ENCODE results near the gene ZBTB45.
"Not testable (repeated sequence)": the region's sequence is repeated elsewhere in the genome, so short reads cannot be mapped to it uniquely, and the experiment has no call there.

The ZBTB45 gene

DNA sequence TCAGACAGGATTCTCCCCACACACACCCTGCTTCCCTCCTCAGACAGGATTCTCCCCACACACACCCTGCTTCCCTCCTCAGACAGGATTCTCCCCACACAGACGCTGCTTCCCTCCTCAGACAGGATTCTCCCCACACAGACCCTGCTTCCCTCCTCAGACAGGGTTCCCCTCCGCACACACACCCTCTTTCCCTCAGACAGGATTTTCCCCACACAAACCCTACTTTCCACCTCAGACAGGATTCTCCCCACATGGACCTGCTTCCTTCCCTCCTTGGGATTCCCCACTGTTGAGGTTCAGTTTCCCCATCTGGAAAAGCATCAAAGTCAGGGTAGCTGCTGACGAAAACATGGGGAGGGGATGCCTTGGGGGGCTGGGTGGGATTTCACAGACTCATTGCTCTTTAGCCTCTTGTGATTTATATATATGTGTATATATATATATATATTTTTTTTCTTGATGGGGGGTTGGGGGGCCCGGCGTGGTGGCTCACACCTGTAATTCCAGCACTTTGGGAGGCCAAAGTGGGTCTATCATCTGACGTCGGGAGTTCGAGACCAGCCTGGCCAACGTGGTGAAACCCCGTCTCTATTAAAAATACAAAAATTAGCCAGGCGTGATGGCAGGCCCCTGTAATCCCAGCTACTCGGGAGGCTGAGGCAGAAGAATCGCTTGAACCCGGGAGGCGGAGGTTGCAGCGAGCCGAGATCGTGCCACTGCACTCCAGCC, 23.2 kb upstream of the ZBTB45 start:
- DNase-seq (ENCODE audit: extremely low read depth in 1 of 2, low read depth in 1 of 2): not testable (repeated sequence)

- DNase-seq (ENCODE audit: extremely low read depth in 1 of 2, low read depth in 1 of 2): not testable (repeated sequence)
These were observed 19.6 kb upstream of the ZBTB45 start for GRCh38 chr19:58539169-58539559.

- DNase-seq (ENCODE audit: extremely low read depth in 1 of 2, low read depth in 1 of 2): no peak
These were observed 18.9 kb upstream of the ZBTB45 start for GRCh38 chr19:58538257-58539168.

DNA sequence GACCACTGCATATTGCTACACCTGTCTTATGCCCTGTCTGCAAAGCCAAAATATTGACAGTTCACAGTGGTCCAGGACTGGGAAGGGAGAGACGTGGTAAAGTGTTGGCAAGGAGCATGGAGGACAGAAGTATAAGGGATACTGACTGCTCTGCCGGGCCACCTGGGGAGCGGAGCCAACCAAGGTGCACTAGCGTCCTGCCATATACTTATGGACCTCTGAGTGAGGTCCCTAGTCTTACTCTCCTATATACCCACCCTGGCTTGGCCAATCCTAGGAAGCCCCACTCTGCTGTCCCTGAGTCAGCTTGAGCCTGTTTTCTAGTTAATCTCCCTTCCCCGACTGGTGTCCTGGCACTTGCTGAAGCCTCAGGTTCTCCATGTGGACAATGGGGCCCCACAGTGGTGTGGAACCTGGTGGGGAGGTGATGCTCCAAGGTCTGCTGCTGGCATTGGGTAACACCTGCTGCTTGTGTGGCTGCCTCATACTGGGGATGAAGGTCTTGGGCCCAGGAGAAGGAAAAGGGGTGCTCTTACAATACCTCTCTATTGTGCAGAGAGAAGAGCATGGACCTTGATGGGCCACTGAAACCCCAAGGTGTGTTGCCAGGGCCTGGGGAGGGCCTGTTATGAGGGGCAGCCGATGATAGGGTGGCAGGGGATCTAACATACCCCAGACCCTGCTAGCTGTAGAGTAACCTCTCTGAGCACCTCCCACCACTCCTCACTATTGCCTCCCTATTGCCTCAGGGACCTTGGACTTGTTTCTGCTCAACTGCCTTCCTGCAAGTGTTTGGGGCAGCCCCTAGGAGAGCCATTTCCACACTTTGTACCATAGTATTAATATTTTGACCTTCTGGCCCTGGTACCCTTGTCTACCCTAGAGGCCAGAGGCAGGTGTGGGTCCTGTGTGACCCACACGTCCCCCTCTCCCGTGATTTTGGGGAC, 17.5 kb upstream of the ZBTB45 start:
- no peak for DNase-seq (ENCODE audit: extremely low read depth in 1 of 2, low read depth in 1 of 2)

DNA sequence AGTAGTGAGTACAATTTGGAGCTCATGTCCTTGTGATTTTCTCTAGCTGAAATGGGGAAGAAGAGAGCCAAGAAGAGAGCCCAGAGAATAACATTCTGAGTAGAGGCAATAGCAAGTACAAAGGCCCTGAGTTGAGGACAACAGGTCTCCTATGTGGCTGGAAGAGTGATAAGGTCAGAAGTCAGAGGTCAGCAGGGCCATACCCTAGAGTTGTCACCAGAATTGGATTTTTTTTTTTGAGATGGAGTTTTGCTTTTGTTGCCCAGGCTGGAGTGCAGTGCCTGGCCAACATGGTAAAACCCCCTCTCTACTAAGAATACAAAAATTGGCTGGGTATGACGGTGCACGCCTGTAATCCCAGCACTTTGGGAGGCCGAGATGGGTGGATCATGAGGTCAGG, 16.2 kb upstream of the ZBTB45 start:
- DNase-seq (ENCODE audit: extremely low read depth in 1 of 2, low read depth in 1 of 2): no peak

DNA sequence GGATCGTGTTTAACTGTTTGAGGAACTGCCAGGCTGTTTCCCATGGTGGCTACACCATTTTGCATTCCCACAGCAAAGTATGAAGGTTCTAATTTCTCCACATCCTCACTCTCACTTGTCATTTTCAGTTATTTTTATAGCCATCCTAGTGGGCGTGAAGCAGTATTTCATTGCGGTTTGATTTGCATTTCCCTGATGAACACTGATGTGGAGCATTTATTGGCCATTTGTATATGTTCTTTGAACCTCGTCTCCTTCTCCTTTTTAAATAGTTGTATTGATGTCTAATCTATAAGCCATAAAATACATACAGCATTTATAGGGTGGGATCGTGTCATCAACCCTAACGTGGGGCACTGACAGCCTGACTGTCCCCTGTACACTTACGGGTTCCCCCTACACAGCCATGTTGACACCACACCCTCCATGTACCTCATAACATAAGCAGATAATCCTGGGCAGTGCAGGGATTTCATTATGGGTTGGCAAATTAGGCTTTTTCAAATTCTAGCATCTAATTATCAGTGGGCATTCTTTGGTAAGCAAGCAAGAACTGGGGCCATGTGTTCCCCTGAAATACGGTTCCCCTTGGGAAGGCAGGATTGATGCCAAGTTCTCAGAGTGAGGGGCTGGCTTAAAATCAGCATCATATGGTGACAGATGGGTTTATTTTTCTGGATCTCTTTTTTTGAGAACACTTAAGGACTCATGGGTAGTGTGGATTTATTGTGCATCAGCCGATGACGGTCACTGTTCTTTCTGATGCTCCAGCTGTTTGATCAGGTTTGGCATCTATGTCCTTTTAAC, 11.6 kb upstream of the ZBTB45 start:
- no peak for DNase-seq (ENCODE audit: extremely low read depth in 1 of 2, low read depth in 1 of 2)

DNA sequence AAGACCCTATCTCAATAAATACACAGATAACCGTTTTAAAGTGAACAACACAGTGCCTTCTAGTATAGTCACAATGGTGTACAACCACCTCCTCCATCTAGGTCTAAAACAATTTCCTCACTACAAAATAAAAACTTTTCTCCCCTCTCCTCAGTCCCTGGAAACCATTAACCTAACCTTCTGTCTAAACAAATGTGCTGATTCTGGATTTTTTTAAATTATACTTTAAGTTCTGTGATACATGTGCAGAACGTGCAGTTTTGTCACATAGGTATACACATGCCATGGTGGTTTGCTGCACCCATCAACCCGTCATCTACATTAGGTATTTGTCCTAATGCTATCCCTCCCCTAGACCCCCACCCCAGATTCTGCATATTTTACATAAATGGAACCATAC, 9.8 kb upstream of the ZBTB45 start:
- DNase-seq (ENCODE audit: extremely low read depth in 1 of 2, low read depth in 1 of 2): no peak

GRCh38 chr19:58522709-58523108, 3.1 kb upstream of the ZBTB45 start:
- DNase-seq (ENCODE audit: extremely low read depth in 1 of 2, low read depth in 1 of 2): no peak

DNA sequence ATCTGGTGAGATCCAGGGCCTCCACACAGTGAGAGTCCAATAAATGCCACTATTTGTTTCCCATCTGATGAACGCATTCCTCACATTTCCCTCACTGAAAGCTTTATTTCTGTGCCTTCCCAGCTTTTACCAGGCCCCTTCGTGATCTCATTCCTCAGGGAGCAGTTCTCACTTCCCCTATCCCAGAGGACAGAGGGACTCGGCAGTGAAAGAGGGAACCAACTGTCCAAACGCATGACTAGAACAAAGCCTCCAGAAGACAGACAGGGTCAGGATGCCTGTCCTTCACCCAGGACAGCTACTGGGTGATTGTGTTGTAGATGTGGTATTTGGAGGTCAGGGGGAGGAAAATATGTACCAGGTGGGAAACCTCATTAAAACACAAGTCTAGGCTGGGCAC, 2.0 kb upstream of the ZBTB45 start:
- no peak for DNase-seq (ENCODE audit: extremely low read depth in 1 of 2, low read depth in 1 of 2)

DNA sequence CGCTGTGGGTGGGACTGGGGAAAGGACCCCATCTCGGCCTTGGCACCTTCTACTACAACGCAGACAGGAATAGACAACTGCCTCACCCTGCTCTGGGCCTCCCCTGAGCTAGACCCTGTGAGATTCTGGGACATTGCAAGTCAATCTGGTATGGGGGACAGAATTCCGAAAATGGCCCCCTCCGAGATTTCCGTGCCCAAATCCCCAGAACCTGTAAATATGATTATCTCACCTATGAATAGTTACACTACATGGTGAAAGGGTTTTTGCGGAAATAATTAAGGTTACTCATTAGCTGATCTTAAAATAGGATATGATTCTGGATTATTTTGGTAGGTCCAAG, 618 bp upstream of the ZBTB45 start:
- no peak for DNase-seq (ENCODE audit: extremely low read depth in 1 of 2, low read depth in 1 of 2)

DNA sequence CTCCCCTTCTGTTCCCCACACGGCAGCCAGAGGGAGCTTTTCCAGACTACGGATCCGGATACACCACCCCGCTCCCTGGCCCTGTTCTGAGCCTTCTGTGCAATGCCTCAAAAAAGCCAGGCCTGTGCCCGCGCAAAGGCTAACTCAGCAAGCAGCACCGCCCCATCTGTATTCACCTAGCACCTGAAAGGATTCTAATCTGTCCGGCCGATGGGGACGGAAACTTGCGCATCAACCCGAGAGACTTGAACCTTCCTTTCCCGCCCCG, 589 bp downstream of the ZBTB45 start:
- no peak for DNase-seq (ENCODE audit: extremely low read depth in 1 of 2, low read depth in 1 of 2)

- DNase-seq (ENCODE audit: extremely low read depth in 1 of 2, low read depth in 1 of 2): no peak
These were observed 1.1 kb downstream of the ZBTB45 start for GRCh38 chr19:58518256-58519086.

DNA sequence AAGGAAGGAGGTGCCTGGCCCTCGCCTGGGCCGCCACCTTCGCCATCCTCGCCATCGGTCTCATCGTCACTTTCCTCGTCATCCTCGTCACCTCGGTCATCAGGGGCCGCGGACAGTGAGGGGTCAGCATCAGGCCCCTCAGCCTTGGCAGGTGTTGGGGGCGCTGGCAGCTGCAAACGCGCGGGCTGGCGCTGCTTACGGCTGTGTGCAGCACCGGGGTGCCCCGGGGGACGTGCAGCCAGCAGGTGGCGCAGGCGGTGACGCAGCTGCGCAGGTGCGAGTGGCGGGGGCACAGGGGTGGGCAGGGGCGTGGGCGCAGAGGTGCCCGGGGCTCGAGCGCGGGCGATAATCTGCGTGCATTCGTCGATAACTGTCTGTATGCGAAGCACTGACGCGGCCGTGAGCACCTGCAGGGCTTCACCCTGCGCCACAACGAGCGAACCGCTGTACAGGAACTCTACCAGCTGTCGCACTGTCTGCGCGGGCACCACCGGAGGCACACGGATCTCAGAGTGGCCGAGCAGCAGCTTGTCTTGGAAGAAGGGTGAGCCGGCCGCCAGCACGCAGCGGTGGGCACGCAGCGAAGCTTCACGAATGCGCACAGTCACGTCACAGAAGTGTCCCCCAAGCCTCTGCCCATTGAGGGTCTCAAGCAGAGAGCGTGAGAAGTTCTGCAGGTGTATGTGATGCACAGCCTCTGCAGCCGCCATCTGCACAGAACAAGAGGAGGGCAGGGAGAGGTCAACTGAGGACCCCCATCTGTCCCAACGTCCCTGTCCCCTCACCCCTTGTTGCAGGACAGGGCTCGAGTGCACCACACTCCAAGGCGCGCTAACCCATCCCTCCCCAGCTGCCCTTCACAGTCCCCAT, 2.4 kb downstream of the ZBTB45 start:
- DNase-seq (ENCODE audit: extremely low read depth in 1 of 2, low read depth in 1 of 2): no peak

GRCh38 chr19:58516246-58516836, 3.3 kb downstream of the ZBTB45 start:
- no peak for DNase-seq (ENCODE audit: extremely low read depth in 1 of 2, low read depth in 1 of 2)

DNA sequence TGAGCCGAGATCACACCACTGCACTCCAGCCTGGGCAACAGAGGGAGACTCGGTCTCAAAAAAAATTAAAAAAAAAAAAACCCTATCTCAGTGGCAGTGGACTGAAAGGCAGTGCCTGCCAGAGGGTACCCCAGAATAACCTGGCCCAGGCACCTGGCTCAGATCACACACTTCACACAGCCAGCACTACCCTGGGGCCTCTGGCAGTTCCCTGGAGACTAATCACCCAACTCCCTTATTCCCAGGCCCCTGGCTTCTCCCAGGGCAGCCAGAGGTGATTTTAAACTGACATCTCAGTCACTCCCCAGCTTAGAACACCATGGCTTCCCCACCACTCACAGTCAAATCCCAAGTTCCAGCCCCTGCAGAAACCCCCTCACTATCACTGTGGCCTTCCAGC, 4.4 kb downstream of the ZBTB45 start:
- DNase-seq (ENCODE audit: extremely low read depth in 1 of 2, low read depth in 1 of 2): no peak

DNA sequence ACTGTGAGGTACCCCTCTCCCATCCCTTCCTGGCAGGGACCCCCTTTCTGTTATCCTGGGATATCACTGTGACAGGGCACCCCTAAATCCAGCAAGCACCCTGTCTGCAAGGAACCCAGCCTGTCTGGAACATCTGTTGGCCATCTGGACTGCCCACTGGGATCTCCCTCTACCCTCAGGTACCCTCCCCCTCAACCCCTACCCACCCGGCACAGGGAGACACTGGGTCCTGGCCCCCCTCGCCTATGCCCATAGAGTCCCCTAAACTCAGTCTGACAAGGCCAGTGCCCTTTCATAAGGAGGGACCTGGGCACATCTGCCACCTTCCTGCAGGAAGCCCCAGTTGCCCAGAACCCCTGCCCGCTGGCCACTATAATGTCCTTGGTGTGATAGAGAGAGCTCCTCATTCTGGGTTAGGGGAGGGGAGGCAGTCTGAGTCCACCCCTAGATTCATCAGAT, 5.0 kb downstream of the ZBTB45 start:
- DNase-seq (ENCODE audit: extremely low read depth in 1 of 2, low read depth in 1 of 2): no peak

GRCh38 chr19:58513694-58514563, 5.7 kb downstream of the ZBTB45 start:
- peak; percentile 72 to 91 for DNase-seq (ENCODE audit: extremely low read depth in 1 of 2, low read depth in 1 of 2)
